Spinal cord (tissue), 10 donors: ENCODE results near the gene RRP36. TPM values are rescaled to one million over a fixed set of nuclear protein-coding genes. Genes with fewer than 3 reads are reported as not detected.
"Not testable (repeated sequence)": the region's sequence is repeated elsewhere in the genome, so short reads cannot be mapped to it uniquely, and the experiment has no call there.

Source experiments
- DNase-seq, 6 donors: peaks; one replicate each; pipeline versions ENCODE4 v3.0.0 to v3.0.0-alpha.2; 2013 to 2015; ENCODE audit warnings: low spot score in 6 of 6, low read depth in 4 of 6
- H3K27ac ChIP-seq: one replicate; pipeline ENCODE4 v1.5.1; 2013; ENCODE audit warnings: low read depth, low read length, control low read depth
- H3K27me3 ChIP-seq: one replicate; pipeline ENCODE4 v1.6.1; 2013; ENCODE audit warnings: low read length; ENCODE audit not compliant: control insufficient read depth, insufficient read depth
- H3K36me3 ChIP-seq: one replicate; pipeline ENCODE4 v1.6.1; 2013; ENCODE audit warnings: low read length; ENCODE audit not compliant: control insufficient read depth, insufficient read depth
- H3K4me1 ChIP-seq: one replicate; pipeline ENCODE4 v1.6.1; 2013; ENCODE audit warnings: low read length; ENCODE audit not compliant: control insufficient read depth, insufficient read depth
- H3K4me3 ChIP-seq: one replicate; pipeline ENCODE4 v1.5.1; 2013; ENCODE audit warnings: low read depth, low read length, control low read depth
- H3K9me3 ChIP-seq: one replicate; pipeline ENCODE4 v1.6.1; 2013; ENCODE audit warnings: low read length; ENCODE audit not compliant: control insufficient read depth, insufficient read depth
- WGBS: methylation state at CpG from one replicate; pipeline ENCODE4 v1.1.5; 2013; ENCODE audit warnings: missing lambda C conversion rate; ENCODE audit not compliant: insufficient coverage; 5-methylcytosine and 5-hydroxymethylcytosine counted together
- polyA plus RNA-seq, 2 donors: library from polyadenylated mRNA; unstranded; fragments of 120-200 nt; gene quantifications; one replicate each; pipeline ENCODE4 v1.2.1, GENCODE V29; 2013; ENCODE audit not compliant: insufficient read length in 2 of 2
- total RNA-seq, 2 donors: library from RNA; depleted of rRNA in 1 of 2; stranded (reverse); fragments of 120-200 nt in 1 of 2; fragments of >200 nt in 1 of 2; gene quantifications; one replicate each; pipeline versions ENCODE4 v1.2.3 to v1.2.4, GENCODE V29; 2013 to 2014
- donor health status: healthy.

The RRP36 gene
- total and polyA plus RNA-seq, 4 donors: 51.8 to 74.4 (median 71.5) TPM

DNA sequence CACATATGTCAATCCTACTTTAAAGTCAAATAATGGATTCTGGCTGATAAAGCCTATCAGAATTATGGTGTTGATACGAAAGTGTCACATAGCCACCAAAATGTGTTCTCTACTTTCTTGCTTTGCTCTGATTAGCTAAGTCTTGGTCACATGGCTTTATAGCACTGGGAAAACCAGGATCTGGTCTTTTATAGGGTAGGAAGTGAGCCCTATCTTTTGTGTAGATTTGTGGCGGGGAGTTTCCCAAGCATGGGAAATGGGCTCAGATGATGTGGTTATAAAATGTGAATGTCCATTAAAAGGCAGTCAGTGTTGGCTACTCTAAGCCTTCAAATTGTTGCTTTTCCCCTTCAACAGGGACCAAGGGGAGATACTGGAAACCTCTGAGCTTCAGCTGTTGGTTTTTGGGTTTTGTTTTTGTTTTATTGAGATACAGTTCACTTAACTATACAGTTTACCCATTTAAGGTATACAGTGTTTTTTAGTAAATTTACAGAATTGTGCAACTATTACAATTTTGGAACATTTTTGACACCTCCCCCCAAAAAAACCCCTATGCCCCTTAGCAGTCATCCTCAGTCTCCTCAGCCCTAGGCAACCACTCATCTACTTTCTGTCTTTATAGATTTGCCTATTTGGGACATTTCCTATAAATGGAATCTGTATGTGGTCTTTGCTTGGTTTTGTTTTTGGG is 12.2 kb downstream of the RRP36 start:
- no CpG with 5 or more reads among the region's 2 CpGs for WGBS
- Histone ChIP-seq H3K36me3 (peaks cover 76% of the 10 kb centered on the region), H3K27ac (no peak overlapping the region), H3K27me3 (no peaks in the 10 kb centered on the region), H3K4me3 (no peak overlapping the region), H3K4me1 (no peaks in the 10 kb centered on the region), H3K9me3 (no peaks in the 10 kb centered on the region)
- no peak for DNase-seq

DNA sequence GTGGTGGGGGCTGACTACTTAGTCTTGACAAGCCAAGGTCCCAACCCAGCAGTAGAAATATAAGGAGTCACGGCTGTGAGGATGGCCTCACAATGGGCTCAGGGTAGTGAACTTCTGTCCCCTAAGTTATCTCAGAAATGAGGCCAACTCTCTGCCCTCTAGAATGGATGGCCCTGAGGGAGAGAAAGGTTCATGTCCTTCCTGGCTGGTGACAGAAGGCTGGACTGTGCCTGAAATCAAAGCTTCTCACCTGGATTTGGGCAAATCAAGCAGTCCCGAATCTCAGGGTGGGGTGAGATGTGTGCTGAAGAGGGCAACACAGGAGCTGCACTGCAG is 12.7 kb downstream of the RRP36 start:
- no peak for DNase-seq
- no peaks in the 10 kb centered on the region for H3K9me3 ChIP-seq
- 78% methylated on average over 2 of the region's 2 CpGs for WGBS
- no peaks in the 10 kb centered on the region for H3K4me1 ChIP-seq
- no peak overlapping the region for H3K27ac ChIP-seq
- H3K36me3 ChIP-seq: peaks cover 76% of the 10 kb centered on the region
- no peak overlapping the region for H3K4me3 ChIP-seq
- H3K27me3 ChIP-seq: no peaks in the 10 kb centered on the region

DNA sequence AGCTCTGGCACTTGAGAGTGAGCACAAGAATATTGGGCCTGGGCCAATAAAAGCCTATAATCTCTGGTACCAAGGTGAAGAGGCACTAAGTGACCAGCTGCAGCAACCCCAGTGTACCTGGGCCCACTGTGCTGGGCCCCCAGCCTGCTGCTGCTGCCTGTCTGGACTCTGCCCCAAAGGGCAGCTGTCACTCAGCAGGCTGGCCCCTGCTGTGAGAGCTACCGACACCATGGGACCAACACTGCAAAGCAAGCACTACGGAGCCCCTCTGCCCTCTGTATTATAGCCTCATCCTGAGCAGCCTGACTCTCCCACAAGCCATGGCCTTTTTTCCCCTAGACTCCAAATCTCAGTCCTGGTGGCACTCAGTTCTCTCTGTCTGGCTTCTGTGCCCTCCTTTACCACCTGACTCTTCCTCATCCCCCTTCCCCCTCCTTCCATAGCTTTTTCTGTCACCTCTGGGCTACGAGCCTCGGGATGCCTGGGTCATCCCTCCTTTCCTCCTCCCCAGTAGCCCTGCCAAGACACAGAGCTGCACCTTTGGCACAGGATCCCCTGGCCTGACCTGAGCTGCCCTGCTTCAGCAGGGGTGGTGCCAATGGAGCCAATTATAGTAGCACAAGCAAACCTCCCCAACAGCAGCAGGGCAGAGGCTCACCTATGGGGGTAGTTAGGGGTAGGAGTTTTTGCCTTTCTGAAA is 14.2 kb downstream of the RRP36 start:
- Histone ChIP-seq H3K27ac (no peak overlapping the region), H3K4me3 (no peak overlapping the region), H3K4me1 (no peaks in the 10 kb centered on the region), H3K36me3 (peaks cover 77% of the 10 kb centered on the region), H3K27me3 (no peaks in the 10 kb centered on the region), H3K9me3 (no peaks in the 10 kb centered on the region)
- 83% methylated on average over 4 of the region's 4 CpGs for WGBS
- DNase-seq: no peak

DNA sequence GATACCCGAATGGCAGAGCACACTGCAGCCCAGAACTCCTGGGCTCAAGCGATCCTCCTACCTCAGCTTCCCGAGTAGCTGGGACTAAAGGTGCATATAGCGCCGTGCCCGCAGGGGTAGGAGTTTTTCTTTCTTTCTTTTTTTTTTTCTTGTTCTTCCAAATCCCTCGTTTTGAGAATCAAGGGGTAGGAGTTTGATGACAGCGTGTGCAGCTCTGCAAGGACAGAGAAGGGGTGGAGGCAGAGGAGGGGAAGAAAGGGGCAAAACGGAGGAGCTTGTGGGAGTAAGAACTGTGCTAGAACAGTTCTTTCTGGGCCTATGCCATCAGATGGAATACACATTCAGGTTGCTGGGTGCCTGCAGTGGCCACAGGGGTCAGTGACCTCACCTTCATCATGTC is 15.3 kb downstream of the RRP36 start:
- DNase-seq: no peak
- H3K9me3 ChIP-seq: no peaks in the 10 kb centered on the region
- WGBS: 100% methylated on average over 2 of the region's 9 CpGs
- H3K4me3 ChIP-seq: no peak overlapping the region
- no peak overlapping the region for H3K27ac ChIP-seq
- no peaks in the 10 kb centered on the region for H3K27me3 ChIP-seq
- peaks cover 77% of the 10 kb centered on the region for H3K36me3 ChIP-seq
- no peaks in the 10 kb centered on the region for H3K4me1 ChIP-seq

DNA sequence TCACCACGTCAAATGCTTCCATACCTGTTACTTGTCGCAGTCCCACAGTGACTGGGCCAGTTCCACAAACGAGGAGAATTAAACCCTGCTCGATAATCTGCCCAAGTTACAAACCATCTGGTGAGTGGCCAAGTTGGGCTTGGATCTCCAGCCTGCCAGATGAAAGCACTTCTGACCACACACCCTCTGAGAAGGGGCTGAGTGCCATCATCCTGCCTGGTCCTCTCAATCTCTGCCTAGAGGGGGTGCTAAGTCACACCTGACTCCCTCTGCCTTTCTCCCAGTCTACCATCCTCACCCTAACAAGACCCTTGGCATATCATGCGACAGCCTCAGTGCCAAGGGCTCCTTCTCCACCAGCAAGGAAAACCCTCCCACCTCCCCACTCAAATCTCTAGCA is 15.8 kb downstream of the RRP36 start:
- 94% methylated on average over 5 of the region's 5 CpGs for WGBS
- Histone ChIP-seq H3K27me3 (no peaks in the 10 kb centered on the region), H3K9me3 (no peaks in the 10 kb centered on the region), H3K4me1 (no peaks in the 10 kb centered on the region), H3K4me3 (no peak overlapping the region), H3K27ac (no peak overlapping the region), H3K36me3 (peaks cover 76% of the 10 kb centered on the region)
- no peak for DNase-seq

DNA sequence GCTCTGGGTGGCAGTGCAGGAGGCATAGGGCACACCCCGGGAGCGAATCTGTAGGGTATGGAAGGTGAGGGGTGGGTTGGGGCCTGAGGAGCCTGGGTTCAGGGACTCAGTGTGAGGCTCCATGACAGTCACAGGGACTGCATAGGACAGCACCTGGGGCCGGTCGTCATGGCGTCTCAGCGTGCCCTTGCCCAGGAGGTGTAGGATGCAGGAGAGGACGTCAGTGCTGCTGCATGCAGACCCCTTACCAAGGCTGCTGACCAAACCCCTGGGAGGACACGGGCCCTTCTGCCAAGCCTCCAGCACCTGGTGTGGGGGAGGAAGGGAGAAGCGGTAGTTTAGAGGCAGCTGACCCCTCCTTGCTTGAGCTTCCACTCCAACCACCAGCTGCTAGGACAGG is 16.3 kb downstream of the RRP36 start:
- no peaks in the 10 kb centered on the region for H3K4me1 ChIP-seq
- 97% methylated on average over 7 of the region's 9 CpGs for WGBS
- no peaks in the 10 kb centered on the region for H3K9me3 ChIP-seq
- H3K27ac ChIP-seq: no peak overlapping the region
- H3K27me3 ChIP-seq: no peaks in the 10 kb centered on the region
- H3K36me3 ChIP-seq: peaks cover 77% of the 10 kb centered on the region
- no peak for DNase-seq
- H3K4me3 ChIP-seq: no peak overlapping the region

DNA sequence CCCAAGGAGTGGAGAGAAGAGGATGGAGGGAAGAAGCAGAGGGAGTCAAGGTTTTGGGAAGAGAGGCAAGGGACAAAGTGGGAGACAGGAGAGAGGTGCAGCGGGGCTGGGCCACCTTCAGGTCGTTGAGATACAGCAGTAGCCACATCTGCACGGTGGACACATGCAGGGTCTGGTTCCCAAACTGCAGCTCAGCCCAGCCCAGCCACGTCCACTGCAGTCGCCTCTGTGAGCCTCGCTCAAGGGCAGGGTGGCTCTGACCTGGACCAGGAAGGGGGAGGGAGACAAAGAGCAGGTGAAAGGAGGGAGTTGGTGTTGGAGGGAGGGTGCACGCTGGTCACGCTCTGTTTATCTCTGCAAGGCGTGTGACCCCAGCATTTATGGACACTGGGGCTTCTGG is 17.3 kb downstream of the RRP36 start:
- no peak for DNase-seq
- peaks cover 87% of the 10 kb centered on the region for H3K36me3 ChIP-seq
- no peaks in the 10 kb centered on the region for H3K27me3 ChIP-seq
- no peak overlapping the region for H3K4me3 ChIP-seq
- WGBS: 92% methylated on average over 9 of the region's 9 CpGs
- H3K27ac ChIP-seq: no peak overlapping the region
- no peaks in the 10 kb centered on the region for H3K9me3 ChIP-seq
- no peaks in the 10 kb centered on the region for H3K4me1 ChIP-seq

DNA sequence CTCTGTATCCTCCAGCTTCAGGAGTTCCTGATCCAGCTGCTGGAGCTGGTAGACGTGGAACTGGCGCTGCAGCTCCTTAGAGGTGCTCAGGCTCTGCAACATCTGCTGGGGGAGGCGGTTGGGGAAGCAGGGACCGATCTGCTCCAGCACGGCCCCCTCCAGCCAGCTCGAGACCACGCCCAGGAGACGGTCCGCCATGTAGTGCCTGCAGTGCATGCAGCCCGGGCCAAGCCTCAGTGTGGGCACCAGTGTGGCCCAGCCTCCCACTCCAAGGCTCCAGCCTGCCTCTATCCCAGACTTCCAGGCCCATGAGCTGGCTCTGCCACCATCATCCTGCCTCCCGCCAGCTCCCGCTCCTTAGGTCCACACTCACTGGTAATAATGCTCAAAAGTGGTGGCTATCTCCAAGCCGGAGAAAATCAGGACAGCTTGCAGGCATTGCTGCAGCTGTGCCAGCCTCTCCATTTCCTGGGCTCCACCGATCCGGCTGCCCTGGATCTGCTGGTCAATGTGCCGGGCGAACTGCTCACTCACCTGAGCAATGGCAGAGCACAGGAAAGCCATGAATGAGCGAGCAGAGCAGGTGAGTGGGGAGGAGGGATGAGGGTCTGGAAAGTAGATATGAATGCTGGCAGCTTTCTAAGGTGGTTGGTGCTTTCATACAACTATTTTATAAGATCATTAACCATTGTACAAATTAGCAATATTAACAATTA is 19.3 kb downstream of the RRP36 start:
- Histone ChIP-seq H3K4me3 (no peak overlapping the region), H3K27ac (no peak overlapping the region), H3K36me3 (peaks cover 89% of the 10 kb centered on the region), H3K27me3 (no peaks in the 10 kb centered on the region), H3K9me3 (no peaks in the 10 kb centered on the region), H3K4me1 (no peaks in the 10 kb centered on the region)
- 92% methylated on average over 16 of the region's 18 CpGs for WGBS
- DNase-seq: no peak

DNA sequence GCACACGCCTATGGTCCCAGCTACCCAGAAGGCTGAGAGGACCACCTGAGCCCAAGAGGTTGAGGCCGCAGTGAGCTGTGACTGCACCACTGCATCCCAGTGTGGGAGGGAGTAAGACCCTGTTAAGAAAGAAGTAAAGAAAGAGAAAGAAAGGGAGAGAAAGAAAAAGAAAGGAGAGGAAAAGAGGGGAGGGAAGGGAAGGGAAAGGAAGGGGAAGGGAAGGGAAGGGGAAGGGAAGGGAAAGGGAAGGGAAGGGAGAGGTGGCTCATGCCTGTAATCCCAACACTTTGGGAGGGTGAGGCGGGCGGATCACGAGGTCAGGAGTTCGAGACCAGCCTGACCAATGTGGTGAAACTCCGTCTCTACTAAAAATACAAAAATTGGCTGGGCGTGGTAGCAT is 20.1 kb downstream of the RRP36 start:
- H3K27me3 ChIP-seq, H3K4me3 ChIP-seq, H3K9me3 ChIP-seq, H3K4me1 ChIP-seq, DNase-seq, H3K27ac ChIP-seq: not testable (repeated sequence)
- 66% methylated on average over 4 of the region's 8 CpGs for WGBS
- H3K36me3 ChIP-seq: peaks cover 92% of the 10 kb centered on the region

DNA sequence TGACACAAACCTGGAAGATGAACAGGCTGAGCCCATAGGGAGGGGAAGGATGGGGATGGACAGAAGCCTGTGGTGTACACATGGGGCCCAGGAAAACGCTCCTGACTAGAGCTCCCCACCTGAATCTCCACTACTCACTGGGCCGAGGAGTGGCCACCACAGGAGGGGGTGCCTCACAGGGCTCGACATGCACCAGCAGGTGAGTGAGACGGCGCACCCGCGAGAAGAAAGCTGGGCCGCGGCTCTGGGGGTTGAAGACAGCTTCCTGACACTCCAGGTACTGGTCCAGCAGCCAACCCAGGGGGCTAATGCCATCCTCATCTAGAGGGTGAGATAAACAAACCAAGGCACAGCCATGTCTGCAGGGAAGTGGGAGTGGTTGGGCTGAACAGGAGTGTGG is 21.9 kb downstream of the RRP36 start:
- Histone ChIP-seq H3K27me3 (no peaks in the 10 kb centered on the region), H3K27ac (no peak overlapping the region), H3K4me1 (no peaks in the 10 kb centered on the region), H3K4me3 (no peak overlapping the region), H3K36me3 (peaks cover 92% of the 10 kb centered on the region), H3K9me3 (no peaks in the 10 kb centered on the region)
- no peak for DNase-seq
- 94% methylated on average over 8 of the region's 9 CpGs for WGBS
